LNCaP clone FGC (cell line): ENCODE data around the gene TPM1.

Experiments used
- DNase-seq: peaks from one replicate; pipeline ENCODE4 v3.0.0-alpha.2; 2011; ENCODE audit warnings: low read depth
- H3K4me3 ChIP-seq: 2 replicates; pipeline ENCODE4 v1.5.1; 2011; ENCODE audit warnings: mild to moderate bottlenecking, low read depth, low read length, control low read depth
- TF ChIP-seq, protein P1 (sequence below): IDR thresholded peaks from 2 replicates; pipeline ENCODE4 v1.5.1; 2012; ENCODE audit warnings: mild to moderate bottlenecking; ENCODE audit not compliant: control insufficient read depth, insufficient read depth; ENCODE audit errors: extremely low read depth

The TPM1 gene

DNA sequence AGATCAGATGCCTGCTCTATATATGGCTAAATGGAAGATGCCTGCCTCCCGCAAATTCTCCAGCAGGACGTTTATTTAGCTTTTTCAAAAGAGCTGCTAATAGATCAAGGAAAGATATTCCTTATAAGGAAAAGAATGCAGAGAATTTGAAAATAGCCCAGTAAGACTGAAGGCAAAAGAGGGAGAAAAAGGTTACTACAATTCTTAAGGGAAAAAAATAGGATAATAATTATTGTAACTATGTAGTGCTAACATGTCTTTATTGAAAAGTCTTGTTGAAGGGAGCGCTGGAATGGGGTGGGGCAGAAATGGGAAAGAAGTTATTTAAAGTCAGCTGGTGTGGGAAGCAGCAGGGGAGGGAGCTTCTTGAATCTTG lies 2.9 kb downstream of the TPM1 start:
- TF ChIP-seq, protein P1, sequence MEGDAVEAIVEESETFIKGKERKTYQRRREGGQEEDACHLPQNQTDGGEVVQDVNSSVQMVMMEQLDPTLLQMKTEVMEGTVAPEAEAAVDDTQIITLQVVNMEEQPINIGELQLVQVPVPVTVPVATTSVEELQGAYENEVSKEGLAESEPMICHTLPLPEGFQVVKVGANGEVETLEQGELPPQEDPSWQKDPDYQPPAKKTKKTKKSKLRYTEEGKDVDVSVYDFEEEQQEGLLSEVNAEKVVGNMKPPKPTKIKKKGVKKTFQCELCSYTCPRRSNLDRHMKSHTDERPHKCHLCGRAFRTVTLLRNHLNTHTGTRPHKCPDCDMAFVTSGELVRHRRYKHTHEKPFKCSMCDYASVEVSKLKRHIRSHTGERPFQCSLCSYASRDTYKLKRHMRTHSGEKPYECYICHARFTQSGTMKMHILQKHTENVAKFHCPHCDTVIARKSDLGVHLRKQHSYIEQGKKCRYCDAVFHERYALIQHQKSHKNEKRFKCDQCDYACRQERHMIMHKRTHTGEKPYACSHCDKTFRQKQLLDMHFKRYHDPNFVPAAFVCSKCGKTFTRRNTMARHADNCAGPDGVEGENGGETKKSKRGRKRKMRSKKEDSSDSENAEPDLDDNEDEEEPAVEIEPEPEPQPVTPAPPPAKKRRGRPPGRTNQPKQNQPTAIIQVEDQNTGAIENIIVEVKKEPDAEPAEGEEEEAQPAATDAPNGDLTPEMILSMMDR: no peak
- no peak overlapping the region for H3K4me3 ChIP-seq
- no peak for DNase-seq

DNA sequence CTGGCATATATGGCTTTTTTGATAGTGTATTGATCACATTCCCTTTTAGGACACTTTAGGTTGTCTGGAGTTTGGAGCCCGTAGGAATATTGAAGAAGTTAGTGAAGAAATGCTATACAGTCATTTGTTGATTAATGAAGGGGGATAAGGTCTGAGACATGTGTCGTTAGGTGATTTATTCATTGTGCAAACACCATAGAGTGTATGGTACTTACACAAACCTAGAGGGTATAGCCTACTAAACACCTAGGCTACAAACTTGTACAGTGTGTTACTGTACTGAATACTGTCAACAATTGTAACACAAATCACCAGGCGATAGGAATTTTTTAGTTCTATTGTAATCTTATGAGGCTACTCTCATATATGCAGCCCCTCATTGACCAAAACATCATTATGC lies 3.3 kb downstream of the TPM1 start:
- TF ChIP-seq, protein P1: no peak
- no peak for DNase-seq
- H3K4me3 ChIP-seq: no peak overlapping the region

DNA sequence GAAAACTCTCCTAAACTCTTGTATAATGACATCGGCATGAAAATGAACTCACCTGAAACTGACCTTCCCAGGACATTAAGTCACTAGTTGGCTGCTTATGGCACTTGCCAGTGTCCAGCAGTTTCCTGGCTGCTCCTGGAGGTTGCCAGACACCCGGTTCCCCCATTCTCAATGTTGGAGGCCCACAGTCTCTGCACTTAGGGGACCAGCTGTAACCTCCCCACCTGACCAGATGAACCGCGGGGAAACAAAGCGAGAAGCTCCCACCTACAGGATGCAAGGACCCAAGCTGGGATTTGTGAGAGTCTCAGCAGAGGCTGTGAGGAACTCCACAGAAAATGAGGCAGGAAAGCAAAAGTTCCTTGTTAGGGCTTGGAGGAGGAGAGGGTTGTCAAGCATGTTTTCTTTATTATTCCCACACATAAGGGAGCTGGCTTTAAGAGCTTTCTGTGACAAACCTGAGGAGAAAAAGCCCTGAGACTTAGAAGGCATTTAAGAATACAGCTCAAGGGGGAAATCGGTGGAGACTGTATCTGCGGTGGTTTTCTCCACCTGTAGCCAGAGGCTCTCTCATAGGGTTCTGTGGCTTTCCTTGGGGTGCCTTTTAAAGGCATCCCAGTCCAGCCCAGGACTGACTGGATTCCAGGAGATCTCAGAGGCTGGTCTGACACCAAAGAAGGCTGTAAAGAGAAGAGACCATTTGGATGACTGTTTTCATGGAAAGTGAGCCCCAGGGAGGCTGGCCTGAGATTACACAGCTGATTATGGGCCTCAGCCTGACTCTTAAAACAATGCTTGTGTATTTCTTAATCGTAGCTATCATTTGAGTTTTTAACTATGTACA lies 4.6 kb downstream of the TPM1 start:
- TF ChIP-seq, protein P1: no peak
- H3K4me3 ChIP-seq: peak overlapping the region; percentile 93
- DNase-seq: no peak

DNA sequence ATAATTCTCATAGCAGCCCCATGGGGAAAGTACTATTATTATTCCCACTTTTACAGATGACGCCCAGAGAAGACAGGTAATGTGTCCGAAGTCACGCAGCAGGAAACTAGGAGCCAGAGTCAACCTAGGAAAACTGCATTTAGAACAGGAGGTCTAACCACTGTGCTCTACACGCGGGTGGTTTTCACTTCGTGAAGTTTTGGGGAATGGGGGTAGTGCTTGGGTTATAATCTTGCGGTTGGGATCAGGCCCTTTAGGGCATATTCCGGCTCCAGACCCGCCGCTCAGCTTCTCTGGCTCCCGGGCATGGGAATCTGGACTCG lies 5.2 kb downstream of the TPM1 start:
- H3K4me3 ChIP-seq: peak overlapping the region; percentile 93
- TF ChIP-seq, protein P1: no peak
- DNase-seq: no peak

DNA sequence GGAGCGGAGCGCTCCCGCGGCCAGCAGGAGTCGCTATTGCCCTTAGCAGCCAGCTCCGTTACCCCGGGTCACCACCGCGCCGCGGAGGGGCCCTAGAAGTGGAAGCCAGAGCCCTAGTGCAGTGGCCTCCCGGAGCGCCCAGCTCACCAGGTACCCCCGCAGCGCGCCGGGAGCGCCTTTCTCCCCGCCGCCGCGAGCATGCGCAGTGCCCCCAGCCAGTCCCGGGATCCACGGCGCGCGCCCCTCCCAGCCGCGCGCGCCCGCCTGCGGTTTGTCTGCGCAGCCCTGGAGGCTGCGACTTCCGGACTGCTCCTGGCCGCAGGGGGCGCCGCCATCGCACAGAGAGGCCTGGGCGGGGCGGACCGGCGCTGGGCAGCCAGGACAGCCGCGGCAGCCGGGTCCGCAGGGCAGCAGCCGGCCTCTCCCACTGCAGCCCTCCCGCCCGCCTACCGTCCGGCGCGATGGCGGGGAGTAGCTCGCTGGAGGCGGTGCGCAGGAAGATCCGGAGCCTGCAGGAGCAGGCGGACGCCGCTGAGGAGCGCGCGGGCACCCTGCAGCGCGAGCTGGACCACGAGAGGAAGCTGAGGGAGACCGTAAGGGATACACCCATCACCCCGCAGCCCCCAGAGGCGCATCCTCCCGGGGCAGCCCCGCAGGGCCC lies 5.7 kb downstream of the TPM1 start:
- DNase-seq: peak; percentile 67
- TF ChIP-seq, protein P1: peak; percentile 88
- H3K4me3 ChIP-seq: peak overlapping the region; percentile 93

DNA sequence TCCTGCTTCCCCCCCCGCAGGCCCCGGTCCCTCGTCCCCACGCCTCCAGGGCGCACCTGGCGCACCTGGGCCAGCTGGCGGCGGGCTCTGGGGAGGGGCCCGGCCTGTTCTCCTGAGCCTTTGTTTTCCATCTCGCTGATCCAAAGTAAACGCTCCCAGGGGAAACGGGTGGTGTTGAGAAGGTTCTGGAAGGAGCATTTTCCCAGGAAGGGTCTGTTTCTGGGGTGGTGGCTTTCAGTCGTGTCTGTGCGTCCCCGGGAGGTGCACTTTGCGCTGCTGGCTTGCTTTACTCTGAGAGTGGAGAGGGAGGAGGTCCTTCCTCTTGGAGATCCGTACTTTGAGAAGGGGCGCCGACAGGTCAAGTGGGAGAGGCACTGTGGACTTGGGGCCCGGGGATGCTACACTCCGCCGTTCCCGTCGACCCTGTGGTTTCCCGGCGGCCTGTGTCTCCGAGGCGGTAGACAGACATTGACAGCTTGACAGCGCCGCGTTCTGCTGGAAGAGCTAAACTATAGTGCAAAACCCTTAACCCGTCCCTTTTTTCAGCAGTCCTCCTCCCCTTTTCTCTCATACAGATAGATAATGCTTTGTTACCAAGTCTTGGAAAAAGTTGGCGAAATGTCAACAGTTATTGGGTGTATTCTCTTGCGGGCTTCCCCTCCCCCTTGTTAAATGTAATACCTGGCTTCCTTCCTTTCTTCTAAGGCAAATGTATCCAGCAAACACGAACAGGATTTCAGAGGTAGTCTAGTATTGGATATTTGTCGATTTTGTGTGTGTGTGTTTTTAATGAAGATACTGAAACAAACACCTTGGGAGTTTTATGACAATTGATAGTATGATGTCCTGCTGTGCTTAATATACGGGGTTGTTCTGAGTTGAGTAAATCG lies 6.5 kb downstream of the TPM1 start:
- TF ChIP-seq, protein P1: peak; percentile 37
- peak overlapping the region; percentile 93 for H3K4me3 ChIP-seq
- peak; percentile 70 for DNase-seq
